Measurements from ENCODE around the gene PHF21A. TPM values are rescaled to one million over a fixed set of nuclear protein-coding genes. Genes with fewer than 3 reads are reported as not detected.

Gene PHF21A
- total RNA-seq, 1 donor from 2014 or later, result 66.8 TPM

- no peak for TF ChIP-seq POLR2A (IDR thresholded peaks at IDR 0.05)
- no peak for TF ChIP-seq POLR2AphosphoS5 (IDR thresholded peaks at IDR 0.05; ENCODE audit: insufficient read depth in 1 of 2, low read depth in 1 of 2)
- TF ChIP-seq CTCF (IDR thresholded peaks at IDR 0.05), result no peak
- intact Hi-C loops (cut with DNase I), result no loop called here
- no peak for DNase-seq (ENCODE audit: extremely low spot score in 2 of 2)
These were observed 9.2 kb upstream of the PHF21A start for GRCh38 chr11:46130286-46130940.

DNA sequence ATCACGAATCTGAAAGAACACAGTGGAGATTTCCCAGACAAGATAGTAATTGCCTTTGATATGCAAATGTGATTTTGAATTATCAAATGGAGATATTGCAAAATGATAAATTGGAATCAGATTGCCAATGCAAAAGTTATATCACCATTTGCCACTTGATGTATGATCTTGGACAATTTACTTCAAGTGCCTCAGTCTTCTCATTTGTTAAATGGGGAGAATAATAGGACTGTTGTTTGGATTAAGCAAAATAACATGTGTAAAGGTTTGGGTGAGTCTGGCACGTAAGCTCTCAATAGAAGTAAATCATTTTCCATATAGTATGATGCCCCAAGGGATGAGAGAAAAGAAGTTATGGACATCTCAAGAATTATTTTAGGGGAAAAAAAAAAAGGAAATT, 7.9 kb upstream of the PHF21A start:
- intact Hi-C loops (cut with DNase I), result no loop called here
- Histone ChIP-seq H3K4me3 (no peak overlapping the region), H3K36me3 (no peaks in the 10 kb centered on the region), H3K4me1 (no peaks in the 10 kb centered on the region), H3K9me3 (no peaks in the 10 kb centered on the region), H3K27ac (no peak overlapping the region), H3K27me3 (no peaks in the 10 kb centered on the region)
- TF ChIP-seq CTCF (IDR thresholded peaks at IDR 0.05) (no peak), POLR2A (IDR thresholded peaks at IDR 0.05) (no peak), POLR2AphosphoS5 (IDR thresholded peaks at IDR 0.05; ENCODE audit: insufficient read depth in 1 of 2, low read depth in 1 of 2) (no peak)
- DNase-seq (ENCODE audit: extremely low spot score in 2 of 2), result no peak

More at GRCh38 chr11:46130286-46130940, 9.2 kb upstream of the PHF21A start:
- Histone ChIP-seq H3K27ac (no peak overlapping the region), H3K27me3 (no peaks in the 10 kb centered on the region), H3K4me3 (no peak overlapping the region), H3K4me1 (no peaks in the 10 kb centered on the region), H3K9me3 (no peaks in the 10 kb centered on the region), H3K36me3 (no peaks in the 10 kb centered on the region)

DNA sequence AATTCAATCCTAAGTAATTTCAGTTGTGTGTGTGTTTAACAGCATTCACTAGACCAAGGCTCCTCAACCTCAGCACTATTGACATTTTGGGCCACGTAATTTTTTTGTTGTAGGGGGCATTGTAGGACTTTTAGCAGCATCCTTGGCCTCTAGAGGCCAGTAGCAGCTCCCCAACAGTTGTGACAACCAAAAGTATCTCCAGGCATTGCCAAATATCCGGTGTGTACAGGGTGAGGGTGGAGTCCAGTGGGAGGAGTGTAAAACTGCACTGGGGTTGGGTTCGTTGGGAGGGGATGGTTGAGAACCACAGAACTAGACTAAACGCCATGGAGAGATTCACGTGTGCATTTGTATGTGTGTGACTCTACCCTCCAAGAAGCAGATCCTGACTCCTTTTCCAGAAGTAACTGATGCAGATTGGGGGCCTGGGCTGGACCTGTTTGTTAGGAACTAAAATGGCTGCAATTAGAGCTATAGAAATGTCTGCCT, 5.9 kb upstream of the PHF21A start:
- Histone ChIP-seq H3K36me3 (no peaks in the 10 kb centered on the region), H3K27ac (no peak overlapping the region), H3K27me3 (no peaks in the 10 kb centered on the region), H3K4me3 (no peak overlapping the region), H3K9me3 (no peaks in the 10 kb centered on the region), H3K4me1 (peaks cover 8% of the 10 kb centered on the region)
- no peak for TF ChIP-seq POLR2AphosphoS5 (IDR thresholded peaks at IDR 0.05; ENCODE audit: insufficient read depth in 1 of 2, low read depth in 1 of 2)
- no peak for TF ChIP-seq POLR2A (IDR thresholded peaks at IDR 0.05)
- TF ChIP-seq CTCF (IDR thresholded peaks at IDR 0.05), result no peak
- DNase-seq (ENCODE audit: extremely low spot score in 2 of 2), result no peak
- intact Hi-C loops (cut with DNase I), result no loop called here

- H3K27ac ChIP-seq, result no peak overlapping the region
- no peaks in the 10 kb centered on the region for H3K36me3 ChIP-seq
- H3K9me3 ChIP-seq, result no peaks in the 10 kb centered on the region
- no peak for TF ChIP-seq CTCF (IDR thresholded peaks at IDR 0.05)
- TF ChIP-seq POLR2AphosphoS5 (IDR thresholded peaks at IDR 0.05; ENCODE audit: insufficient read depth in 1 of 2, low read depth in 1 of 2), result no peak
- peaks cover 8% of the 10 kb centered on the region for H3K4me1 ChIP-seq
- intact Hi-C loops (cut with DNase I), result no loop called here
- no peak overlapping the region for H3K4me3 ChIP-seq
- DNase-seq (ENCODE audit: extremely low spot score in 2 of 2), result no peak
- H3K27me3 ChIP-seq, result no peaks in the 10 kb centered on the region
These were observed 4.0 kb upstream of the PHF21A start for GRCh38 chr11:46125284-46125683.

- no peak for DNase-seq (ENCODE audit: extremely low spot score in 2 of 2)
- H3K9me3 ChIP-seq, result no peaks in the 10 kb centered on the region
- H3K4me1 ChIP-seq, result peaks cover 9% of the 10 kb centered on the region
- H3K4me3 ChIP-seq, result peak overlapping the region in 1 of 2 donors; percentile 67
- intact Hi-C loops (cut with DNase I), result loop anchor here (5.0 kb wide), 1 partner anchor 206 kb away; the partner anchor contains the start of gene PEX16
- H3K36me3 ChIP-seq, result no peaks in the 10 kb centered on the region
- H3K27me3 ChIP-seq, result no peaks in the 10 kb centered on the region
- H3K27ac ChIP-seq, result peak overlapping the region; percentile 97
- no peak for TF ChIP-seq POLR2A (IDR thresholded peaks at IDR 0.05)
- no peak for TF ChIP-seq CTCF (IDR thresholded peaks at IDR 0.05)
- TF ChIP-seq POLR2AphosphoS5 (IDR thresholded peaks at IDR 0.05; ENCODE audit: insufficient read depth in 1 of 2, low read depth in 1 of 2), result no peak
These were observed 1.9 kb upstream of the PHF21A start for GRCh38 chr11:46122945-46123715.
